Camera-type eye (tissue), 1 donor: ENCODE measurements around the gene CCL21. TPM values are rescaled to one million over a fixed set of nuclear protein-coding genes. Genes with fewer than 3 reads are reported as not detected.

Experiments
- total RNA-seq: library from RNA; depleted of rRNA; stranded (reverse); fragments of >200 nt; gene quantifications from one replicate; pipeline ENCODE4 v1.2.3, GENCODE V29; 2014

Gene CCL21
- 16.9 TPM for total RNA-seq

GRCh38 chr9:34710023-34710422 lies at the start of gene CCL21:
TSS of gene CCL21 (minus strand) at chr9:34710136. CDS start at chr9:34710066, 70 bp downstream.

GRCh38 chr9:34690983-34691935 lies 18.7 kb downstream of the CCL21 start, which contains the start of gene CCL19:
TSS of gene CCL19 (minus strand) at chr9:34691276. CDS start at chr9:34691139, 137 bp downstream.

GRCh38 chr9:34662526-34663302 lies 47.2 kb downstream of the CCL21 start, which contains the start of gene CCL27:
TSS of gene CCL27 (minus strand) at chr9:34662657. CDS start at chr9:34662633, 24 bp downstream.

Other genes starting within 250 kb of the CCL21 start
- gene ENHO, start 187.1 kb downstream of the CCL21 start, total RNA-seq, result 3.4 TPM
- gene CNTFR, start 120.4 kb downstream of the CCL21 start, total RNA-seq, result 23.9 TPM
- gene RPP25L, start 98.0 kb downstream of the CCL21 start, total RNA-seq, result 13.1 TPM
- gene DCTN3, start 89.6 kb downstream of the CCL21 start, total RNA-seq, result 93.5 TPM
- gene ARID3C, start 81.1 kb downstream of the CCL21 start, total RNA-seq, result not detected
- gene SIGMAR1, start 72.3 kb downstream of the CCL21 start, total RNA-seq, result 45.1 TPM
- gene GALT, start 63.5 kb downstream of the CCL21 start, total RNA-seq, result 60.7 TPM
- 84.2 TPM for gene IL11RA, start 58.0 kb downstream of the CCL21 start, total RNA-seq
- gene CCL27, start 47.5 kb downstream of the CCL21 start, total RNA-seq, result not detected
- gene CCL19, start 18.9 kb downstream of the CCL21 start, total RNA-seq, result not detected
- gene PHF24, start 248.1 kb upstream of the CCL21 start, total RNA-seq, result 11.2 TPM